GM21576 (cell line): ENCODE data around the gene SORL1.

Experiments used
- ATAC-seq: cut with Tn5 transposase; IDR thresholded peaks from one replicate; pipeline ENCODE4 v1.9.1; 2021; ENCODE audit warnings: mild to moderate bottlenecking, moderate library complexity; ENCODE audit not compliant: unreplicated experiment

SORL1 gene

DNA sequence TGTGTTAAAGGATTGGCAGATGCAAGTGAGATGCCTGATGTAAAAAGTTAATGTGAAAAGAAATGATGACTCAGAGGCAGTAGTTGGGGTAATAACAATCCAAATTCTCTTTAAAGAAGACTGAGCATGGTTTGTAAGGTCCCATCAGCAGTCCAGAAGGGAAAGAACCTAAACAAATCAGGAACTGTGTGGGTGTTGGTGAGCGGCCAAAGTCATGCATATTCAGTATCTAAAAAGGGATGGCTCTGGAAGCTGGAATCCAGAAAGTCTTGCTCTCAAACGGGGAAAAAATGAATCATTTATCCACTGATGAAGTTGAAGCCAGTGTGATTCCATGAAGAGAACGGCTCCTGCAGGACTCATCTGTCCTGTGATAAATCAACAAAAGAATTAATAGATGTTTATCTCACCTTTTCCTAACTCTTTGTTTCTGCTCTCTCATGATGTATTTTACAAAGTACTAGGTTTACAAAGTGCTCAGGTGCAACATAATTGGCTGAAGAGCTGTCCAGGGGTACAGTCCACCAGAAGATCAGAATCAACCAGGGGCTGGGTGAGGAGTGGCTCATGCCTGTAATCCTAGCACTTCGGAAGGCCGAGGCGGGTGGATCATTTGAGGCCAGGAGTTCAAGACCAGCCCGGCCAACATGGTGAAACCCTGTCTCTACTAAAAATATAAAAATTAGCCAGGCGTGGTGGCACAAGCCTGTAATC lies 21.1 kb downstream of the SORL1 start:
- no peak for ATAC-seq

DNA sequence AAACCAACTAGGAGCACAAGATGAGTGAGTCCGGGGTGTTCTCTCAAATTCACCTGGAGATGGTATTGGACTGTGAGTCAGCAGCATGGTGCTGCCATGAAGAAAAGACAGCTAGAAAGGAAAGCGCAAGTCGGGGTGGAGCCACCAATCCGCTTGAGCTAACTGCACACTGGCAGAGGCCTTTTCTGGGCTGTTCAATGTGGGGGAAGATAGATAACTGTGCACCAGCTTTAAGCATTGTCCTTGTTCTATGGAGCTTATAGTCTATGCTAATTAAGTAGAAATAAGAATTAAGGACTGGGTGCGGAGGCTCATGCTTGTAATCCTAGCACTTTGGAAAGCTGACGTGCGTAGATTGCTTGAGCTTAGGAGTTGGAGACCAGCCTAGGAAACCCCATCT lies 22.6 kb downstream of the SORL1 start:
- ATAC-seq = no peak

DNA sequence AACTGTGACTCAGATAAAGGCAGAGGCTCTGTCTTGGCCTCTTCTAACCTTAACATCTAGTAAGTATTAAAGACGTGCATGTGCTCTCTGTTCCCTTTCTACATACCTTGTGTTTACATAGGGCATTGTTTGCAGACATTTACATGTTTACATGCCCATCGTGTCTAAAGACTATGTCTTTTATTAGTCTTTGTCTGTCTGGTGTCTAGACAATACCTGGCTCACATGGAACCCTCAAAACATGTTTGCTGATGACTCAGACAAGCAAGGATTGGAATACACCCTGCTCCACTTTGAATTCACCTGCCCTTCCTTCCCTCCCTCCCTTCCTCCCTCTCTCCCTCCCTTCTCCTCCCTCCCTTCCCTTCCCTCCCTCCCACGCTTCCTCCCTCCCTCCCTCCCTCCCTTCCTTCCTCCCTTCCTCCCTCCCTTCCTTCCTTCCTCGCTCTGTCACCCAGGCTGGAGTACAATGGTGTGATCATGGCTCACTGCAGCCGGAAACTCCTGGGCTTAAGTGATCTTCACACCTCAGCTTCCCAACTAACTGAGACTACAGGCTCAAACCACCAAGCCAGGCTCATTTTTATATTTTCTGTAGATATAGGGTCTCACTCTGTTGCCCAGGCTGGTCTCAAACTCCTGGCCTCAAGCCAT lies 24.4 kb downstream of the SORL1 start:
- no peak for ATAC-seq

DNA sequence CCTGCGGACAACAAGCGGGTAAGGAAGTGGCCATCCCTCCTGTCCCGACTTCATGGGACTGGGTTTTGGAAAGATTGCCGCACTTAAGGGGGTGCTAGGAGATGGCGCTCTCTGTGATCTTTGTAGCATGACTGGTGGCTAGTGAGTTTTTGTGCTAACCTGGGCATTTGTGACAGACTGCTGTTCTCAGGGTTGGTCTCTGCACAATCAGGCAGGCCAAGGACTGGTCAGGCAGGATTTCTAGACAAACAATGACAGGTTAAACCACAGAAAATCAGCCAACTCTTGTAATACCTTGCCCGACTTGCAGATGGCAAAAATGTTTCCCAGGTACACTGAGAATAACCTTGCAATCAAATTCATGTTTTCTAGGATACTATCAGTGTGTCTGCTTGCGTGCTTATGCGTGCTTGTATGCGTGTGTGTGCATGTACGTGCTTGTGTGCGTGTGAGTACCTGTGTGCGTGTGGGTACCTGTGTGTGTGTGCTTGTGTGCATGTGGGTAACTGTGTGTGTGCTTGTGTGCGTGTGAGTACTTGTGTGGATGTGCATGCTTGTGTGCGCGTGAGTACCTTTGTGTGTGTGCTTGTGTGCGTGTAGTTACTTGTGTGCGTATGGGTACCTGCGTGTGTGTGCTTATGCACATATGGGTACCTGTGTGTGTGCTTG lies 26.2 kb downstream of the SORL1 start:
- no peak for ATAC-seq

DNA sequence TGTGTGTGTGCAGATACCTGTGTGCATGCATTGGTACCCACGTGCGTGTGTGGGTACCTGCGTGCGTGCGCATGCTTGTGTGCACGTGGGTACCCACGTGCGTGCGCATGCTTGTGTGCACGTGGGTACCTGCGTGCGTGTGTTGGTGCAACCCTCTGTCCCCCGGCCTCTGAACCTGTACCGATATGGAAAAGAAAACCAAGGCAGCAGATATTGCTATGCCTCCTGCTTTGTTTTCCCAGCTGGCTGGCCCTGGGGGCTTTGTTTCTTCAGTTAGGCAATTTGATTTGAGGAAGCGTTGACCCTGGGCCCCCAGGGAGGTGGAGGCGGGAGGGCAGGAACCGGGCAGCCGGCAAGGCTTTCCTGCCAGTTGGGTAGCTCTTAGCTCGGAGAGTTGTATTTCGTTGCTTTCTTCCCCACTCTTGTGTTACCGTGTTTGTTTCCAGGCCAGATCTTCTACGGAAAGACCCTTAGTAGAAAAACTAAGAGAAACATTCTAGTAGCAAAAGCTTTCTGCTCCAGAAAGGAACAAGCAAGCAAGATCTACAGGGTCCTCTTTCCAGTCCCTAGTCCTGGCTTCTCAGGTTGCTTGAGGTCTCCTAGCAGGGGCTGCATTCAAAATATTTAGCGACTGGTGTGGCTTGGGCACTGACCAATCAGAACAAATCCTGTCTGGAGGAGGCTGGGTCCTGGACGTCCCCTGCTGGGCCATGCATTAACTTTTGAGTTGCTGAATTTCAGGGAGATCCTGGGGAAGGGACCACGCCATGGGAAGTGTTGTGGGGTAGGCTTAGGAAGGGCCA lies 27.0 kb downstream of the SORL1 start:
- no peak for ATAC-seq

DNA sequence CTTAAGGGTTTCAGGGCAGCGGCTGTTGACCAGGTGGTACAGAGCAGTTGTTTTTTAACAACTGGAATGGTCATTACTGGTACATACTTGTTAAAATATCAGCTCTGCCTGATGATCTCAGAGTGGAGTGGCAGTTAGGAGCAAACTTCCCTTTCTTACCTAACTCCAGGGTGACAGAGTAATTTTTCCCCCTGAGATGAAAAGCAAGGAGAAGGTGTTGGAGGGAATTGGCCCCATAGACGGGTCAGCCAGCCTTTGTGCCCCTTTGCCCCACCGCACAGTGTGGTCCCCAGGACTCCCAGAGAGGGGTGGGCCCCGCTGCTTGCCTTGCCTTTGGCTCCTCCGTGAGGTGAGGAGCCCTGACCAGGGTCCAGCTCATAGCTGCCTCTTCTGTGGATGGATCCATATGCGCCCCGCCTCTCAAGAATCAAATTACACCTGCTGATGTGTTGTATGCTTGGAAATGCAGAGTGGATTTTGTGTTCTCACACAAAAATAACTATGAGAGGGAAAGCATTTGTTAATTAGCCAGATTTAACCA lies 27.7 kb downstream of the SORL1 start:
- ATAC-seq = no peak

DNA sequence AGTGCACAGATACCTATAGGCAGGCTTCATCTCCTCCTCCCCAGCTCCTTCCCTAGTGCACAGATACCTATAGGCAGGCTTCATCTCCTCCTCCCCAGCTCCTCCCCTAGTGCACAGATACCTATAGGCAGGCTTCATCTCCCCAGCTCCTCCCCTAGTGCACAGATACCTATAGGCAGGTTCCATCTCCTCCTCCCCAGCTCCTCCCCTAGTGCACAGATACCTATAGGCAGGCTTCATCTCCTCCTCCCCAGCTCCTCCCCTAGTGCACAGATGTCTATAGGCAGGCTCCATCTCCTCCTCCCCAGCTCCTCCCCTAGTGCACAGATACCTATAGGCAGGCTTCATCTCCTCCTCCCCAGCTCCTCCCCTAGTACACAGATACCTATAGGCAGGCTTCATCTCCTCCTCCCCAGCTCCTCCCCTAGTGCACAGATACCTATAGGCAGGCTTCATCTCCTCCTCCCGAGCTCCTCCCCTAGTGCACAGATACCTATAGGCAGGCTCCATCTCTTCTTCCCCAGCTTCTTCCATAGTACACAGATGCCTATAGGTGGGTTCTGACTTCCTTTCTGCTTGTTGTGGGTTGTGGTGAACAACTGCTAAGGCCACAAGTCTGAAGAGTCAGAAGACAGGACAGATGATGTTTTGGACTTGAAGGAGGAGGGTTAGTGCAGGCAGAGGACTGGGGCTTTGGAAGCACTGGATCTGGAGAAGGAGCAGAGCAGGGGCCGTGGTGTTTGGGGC lies 29.5 kb downstream of the SORL1 start:
- ATAC-seq = peak; percentile 55

DNA sequence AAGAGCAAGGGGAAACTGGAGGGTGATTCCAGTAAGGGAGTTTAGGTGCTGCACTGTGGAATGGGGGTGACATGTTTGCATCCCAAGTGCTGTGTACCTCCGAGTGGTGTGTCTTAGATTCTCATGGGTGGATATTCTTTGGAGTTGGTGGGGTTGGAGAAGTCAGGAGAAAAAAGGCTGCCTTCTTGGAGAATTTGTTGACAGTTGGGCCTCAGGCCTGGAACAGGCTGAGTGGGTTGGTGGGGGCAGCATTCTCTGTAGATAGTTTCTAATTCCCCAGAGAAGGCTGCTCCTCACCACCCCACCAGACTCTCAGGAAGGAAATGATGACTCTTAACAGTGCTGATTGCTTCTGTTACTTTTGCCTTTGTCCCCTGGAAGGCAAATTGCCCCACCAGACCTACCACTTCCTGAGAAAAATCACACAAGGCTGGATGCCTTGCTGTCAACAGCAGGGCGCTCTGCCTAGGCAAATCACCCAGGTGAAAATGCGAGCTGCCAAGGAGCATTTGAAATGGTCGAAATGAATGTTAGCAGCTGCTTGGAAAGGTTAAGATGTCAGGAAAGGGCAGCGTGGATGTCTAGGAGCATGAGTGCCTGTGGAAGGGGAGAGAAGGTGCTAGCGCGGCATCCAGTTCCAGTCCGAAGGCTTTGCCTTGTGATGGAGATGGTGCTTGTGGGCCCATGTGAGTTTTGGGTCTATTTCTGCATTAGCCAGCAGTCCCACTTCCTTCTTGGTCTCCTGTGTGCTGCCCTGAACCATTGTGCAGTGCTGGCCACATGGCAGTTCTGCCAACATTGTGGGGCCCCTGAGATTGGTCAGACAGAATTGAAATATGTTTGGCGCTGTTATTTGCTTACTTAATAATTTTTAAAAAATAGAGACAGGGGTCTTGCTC lies 30.4 kb downstream of the SORL1 start:
- ATAC-seq = peak; percentile 80

DNA sequence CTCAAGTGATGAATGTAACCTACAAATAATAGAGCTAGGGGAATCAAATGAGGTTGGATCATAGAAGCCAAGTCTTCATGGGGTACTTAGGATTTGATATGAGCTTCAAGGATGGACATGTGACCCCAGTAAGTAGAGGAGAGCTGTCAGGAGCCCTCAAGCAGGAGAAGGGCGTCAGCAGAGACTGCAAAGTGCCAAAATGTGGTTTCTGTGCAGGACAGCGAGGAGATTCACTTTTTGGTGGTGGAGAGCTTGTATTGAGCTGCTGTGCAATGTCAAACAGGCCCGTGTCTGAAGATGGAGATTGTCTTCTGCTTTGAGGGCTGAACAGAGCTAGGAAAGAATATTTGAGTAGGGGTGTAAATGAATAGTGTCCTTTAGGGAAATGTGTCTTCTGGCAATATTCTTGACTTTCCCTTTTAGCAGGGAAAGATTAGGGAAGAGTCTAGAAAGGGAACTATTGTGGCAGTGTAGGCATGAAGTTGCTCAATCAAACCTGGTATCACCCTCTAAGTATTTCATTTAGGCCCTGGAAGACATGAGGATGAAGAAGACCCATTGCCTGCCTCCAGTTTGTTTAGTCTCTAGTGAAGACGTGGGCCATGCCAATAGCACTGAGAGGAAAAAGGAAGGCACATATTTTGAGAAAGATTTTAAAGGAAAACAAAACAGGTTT lies 31.8 kb downstream of the SORL1 start:
- ATAC-seq = no peak

DNA sequence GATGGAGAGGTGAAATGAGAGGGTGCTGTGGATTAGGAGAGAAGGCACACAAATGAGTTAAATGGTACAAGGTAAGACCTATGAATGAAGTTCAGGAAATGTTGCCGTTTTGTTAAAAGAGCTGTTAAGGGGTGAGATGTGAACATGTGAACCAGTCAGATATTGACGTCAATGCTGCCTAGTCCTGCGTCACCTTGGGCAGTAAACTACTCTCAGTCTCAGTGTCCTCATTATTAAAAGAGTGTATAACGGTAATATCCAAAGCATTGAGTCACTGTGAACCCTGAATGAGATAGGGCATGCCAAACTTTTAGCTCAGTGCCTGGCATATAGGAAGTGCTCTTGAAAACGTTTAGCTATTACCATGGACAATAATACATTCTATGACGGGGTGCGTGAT lies 33.1 kb downstream of the SORL1 start:
- no peak for ATAC-seq

DNA sequence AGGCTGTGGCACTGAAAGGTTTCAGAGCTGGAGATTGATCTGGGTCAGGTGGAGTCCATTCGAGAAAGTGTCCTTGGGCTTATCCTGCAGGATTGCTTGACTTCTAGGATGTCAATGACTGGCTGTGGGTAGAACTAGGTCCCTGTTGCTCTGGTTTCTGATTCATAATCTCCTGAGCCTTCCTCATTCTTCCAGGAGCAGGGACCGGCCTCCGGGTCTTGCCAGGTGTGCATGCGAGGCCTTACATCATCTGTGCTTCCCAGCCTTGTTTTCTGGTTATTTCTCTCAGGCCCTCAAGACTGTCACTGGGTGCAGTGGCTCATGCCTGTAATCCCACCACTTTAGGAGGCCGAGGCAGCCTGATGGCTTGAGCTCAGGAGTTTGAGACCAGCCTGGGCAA lies 33.9 kb downstream of the SORL1 start:
- no peak for ATAC-seq

DNA sequence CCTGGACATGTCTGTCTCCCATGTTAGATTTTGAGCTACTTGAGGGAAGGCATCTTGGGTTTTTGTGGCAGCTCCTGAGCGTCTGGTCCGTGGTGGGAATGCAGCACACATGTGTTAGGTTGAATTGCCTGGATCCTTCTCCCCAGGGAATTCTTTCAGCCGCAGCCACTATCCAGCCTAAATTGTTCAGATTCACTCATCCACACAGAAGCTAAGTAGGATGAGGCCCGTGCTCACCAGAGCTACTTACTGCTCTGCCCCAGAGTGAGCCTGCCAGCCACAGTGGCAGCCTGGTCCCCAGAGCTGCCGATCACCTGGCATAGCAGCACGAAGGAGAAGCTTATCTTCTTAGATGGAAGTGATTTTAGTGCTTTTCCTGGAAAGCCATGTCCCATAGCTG lies 35.1 kb downstream of the SORL1 start:
- ATAC-seq = no peak

DNA sequence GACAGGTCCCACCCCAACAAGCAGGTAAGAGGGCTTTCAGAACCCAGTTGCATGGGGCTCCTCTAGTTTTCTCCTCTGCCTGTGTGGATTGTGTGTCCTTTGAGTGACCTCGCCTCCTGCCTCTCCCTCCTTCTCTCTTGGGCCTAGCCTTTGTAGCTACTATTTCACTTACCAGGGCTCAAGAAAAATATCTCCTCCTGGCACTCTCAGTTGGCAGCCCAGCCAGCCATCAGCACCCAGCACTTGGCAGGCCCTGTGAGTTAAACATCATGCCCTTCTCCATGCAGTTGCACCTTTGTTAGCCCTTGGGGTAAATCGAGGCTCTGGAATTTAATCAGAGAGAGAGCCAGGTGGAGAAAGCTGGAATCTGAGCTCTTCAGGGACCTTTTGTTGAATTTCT lies 36.1 kb downstream of the SORL1 start:
- no peak for ATAC-seq

DNA sequence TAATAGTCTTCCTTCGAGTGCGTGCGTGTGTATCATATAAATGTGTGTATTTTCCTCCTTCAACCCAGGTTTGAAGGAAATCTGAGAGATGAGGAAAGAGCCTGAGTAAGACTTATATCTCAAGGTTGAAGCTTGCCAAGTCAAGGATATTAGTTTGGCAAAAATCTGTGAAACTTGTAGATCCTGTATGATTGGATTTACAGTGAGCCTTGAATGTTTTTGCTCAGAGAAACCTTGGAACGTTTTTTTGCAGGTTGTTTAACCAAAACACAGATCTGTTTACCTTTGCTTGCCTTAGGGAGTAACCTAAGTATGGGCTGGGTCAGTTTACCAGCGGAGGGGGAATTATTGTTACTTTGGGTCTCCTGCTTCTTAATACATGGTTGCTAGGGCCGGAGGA lies 36.5 kb downstream of the SORL1 start:
- ATAC-seq = no peak

DNA sequence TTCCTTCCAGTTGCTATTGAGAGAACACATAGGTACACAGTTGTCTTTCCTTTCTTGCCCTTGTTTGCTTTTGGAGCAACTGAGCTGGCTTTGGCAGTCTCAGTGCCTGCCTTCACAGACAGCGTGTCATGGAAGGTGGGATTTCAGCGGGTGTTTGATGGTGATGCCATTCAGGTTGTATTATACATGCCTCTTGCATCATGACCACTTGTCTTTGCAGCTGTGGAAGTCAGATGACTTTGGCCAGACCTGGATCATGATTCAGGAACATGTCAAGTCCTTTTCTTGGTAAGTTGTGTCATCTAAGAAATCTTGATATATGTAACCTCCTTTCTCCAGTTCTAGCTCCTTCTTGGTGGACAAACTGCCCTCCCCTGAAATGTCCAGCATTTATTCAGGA lies 37.7 kb downstream of the SORL1 start:
- ATAC-seq = no peak

DNA sequence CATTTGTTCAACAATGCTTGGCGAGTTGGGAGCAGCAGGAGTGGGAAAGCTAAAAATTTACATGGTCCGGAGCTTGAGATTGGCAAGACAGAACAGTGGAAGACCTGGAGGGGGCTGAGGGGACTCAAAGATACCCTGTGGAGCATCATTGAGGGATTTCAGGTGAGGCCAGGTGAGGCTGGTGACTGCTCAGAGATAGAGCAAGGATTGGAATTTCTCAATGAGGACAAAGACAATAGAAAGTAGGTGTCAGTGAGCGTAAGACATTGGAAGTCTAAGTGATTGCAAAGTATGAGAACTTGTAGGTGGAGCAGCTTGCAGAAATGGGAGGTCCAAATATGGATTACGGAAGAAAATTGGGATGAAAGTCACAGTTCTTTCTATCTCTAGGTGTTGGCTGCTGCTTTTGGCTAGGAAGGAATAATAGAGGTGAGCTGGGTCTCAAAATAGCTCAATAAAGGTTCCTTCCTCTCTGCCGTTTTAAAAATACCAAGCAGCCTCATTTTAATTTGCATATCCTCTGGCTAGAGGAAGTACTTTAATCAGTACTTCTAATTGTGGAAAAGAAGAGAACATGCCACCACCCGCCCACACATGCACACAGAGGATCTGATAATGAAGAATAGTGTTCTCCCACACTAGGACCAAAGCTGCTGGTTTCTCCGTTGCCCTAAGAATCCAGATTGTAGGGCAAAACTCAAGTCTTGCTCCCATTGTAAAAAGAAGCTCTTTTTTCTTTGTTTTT lies 42.4 kb downstream of the SORL1 start:
- peak; percentile 82 for ATAC-seq

DNA sequence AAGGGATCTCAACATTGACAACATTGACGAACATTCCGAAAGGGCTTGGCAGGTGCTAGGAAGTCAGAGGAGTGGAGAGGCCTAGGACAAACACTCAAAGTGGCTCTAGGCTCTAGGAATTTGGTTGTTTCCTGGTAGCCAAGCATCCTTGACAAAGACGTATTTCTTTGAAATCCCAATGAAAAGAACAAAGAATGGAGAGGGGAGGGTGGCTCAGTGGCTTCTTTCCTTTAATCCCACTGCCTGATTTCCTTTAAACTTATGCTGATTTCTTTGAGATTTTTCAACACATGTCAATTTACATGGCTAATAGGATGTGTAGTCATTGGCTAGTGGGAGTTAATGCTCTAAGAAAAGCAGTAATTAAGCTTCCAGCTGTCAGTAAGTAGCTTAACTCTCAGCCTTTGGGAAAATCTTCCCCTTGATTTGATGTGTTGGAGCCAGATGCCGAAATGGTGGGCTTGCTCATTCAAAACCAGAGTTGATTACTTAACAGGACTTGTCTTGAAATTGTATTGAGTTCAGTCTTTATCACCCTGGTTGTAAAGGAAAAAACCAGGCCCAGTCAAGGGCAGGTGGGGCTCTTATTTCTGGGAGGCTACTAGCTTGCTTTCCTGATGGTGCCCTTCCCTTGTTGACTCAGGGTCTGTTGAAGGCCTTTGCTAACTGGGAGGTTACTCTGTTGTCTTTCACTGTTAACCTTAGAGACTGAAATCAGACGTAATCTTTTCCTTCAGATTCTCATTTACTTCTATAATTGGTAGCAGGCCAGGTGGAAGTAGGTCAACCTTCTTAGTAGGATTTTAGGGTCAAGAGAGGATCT lies 45.3 kb downstream of the SORL1 start:
- ATAC-seq = no peak
